OCI-LY3 (cell line): ENCODE data around the gene CAMK1D.

Experiments
- H2AFZ ChIP-seq: fragments of 200-600, 300-600 bp; shearing (Covaris generic); 2 replicates; pipeline ENCODE4 v1.6.0; 2014; ENCODE audit warnings: antibody characterized with exemption, low read depth, low read length
- H3K27ac ChIP-seq: fragments of 200-600, 300-600 bp; sonication (generic); 2 replicates; pipeline ENCODE4 v1.5.1; 2014; ENCODE audit warnings: mild to moderate bottlenecking, low read length, moderate library complexity, mixed read lengths
- H3K27me3 ChIP-seq: fragments of 200-600, 300-600 bp; sonication (generic); 2 replicates; pipeline ENCODE4 v1.6.1; 2014; ENCODE audit warnings: low read depth, low read length, mixed read lengths
- H3K36me3 ChIP-seq: fragments of 200-600, 300-600 bp; sonication (generic); replicated peaks from 2 replicates; pipeline ENCODE3; 2014; ENCODE audit warnings: low read depth, low read length, mixed read lengths
- H3K4me1 ChIP-seq: fragments of 300-600, 200-600 bp; sonication (generic); 2 replicates; pipeline ENCODE4 v1.6.1; 2014; ENCODE audit warnings: low read length, mixed read lengths
- H3K4me2 ChIP-seq: fragments of 200-600, 300-600 bp; sonication (generic); 2 replicates; pipeline ENCODE4 v1.6.1; 2014; ENCODE audit warnings: low read length, mixed read lengths
- H3K4me3 ChIP-seq: fragments of 300-600, 200-600 bp; sonication (generic); 2 replicates; pipeline ENCODE4 v1.5.1; 2014; ENCODE audit warnings: antibody characterized with exemption, mild to moderate bottlenecking, low read length, moderate library complexity
- H3K79me2 ChIP-seq: fragments of 300-600, 200-600 bp; shearing (Covaris generic); 2 replicates; pipeline ENCODE4 v1.6.1; 2014; ENCODE audit warnings: mild to moderate bottlenecking, low read length, mixed read lengths
- H3K9ac ChIP-seq: fragments of 300-600, 200-600 bp; shearing (Covaris generic); 2 replicates; pipeline ENCODE4 v1.6.0; 2014; ENCODE audit warnings: mild to moderate bottlenecking, low read length, moderate library complexity
- H3K9me3 ChIP-seq: fragments of 200-600, 300-600 bp; shearing (Covaris generic); 2 replicates; pipeline ENCODE4 v1.6.1; 2014; ENCODE audit warnings: low read length, mixed read lengths; ENCODE audit not compliant: insufficient read depth
- H4K20me1 ChIP-seq: fragments of 200-600, 300-600 bp; sonication (generic); 2 replicates; pipeline ENCODE4 v1.6.1; 2016; ENCODE audit warnings: low read length, mixed read lengths; ENCODE audit not compliant: insufficient read depth
- CTCF ChIP-seq: fragments of 200-600, 300-600 bp; sonication (generic); IDR thresholded peaks from 2 replicates; pipeline ENCODE4 v1.5.1; 2014; ENCODE audit warnings: antibody characterized with exemption, low read length, low read depth
- EZH2phosphoT487 ChIP-seq: fragments of 200-600 bp; shearing (Covaris generic); IDR thresholded peaks from 2 replicates; pipeline ENCODE4 v1.6.1; 2018; ENCODE audit warnings: antibody characterized with exemption, mixed run types, low read depth

CAMK1D gene

GRCh38 chr10:12880423-12880822 lies 531.1 kb downstream of the CAMK1D start:
- Histone ChIP-seq H2AFZ (no peak overlapping the region), H3K9me3 (no peaks in the 10 kb centered on the region), H3K4me3 (no peak overlapping the region), H3K4me2 (no peak overlapping the region), H3K4me1 (no peaks in the 10 kb centered on the region), H4K20me1 (no peaks in the 10 kb centered on the region), H3K36me3 (no peaks in the 10 kb centered on the region), H3K27me3 (0 out of 2 replicates have a peak, but pooled peaks cover 3% of the 10 kb centered on the region), H3K79me2 (no peaks in the 10 kb centered on the region), H3K27ac (no peak overlapping the region), H3K9ac (no peak overlapping the region)
- TF ChIP-seq EZH2phosphoT487 (no peak), CTCF (no peak)

GRCh38 chr10:12884851-12885250 lies 535.5 kb downstream of the CAMK1D start:
- Histone ChIP-seq H3K27ac (no peak overlapping the region), H4K20me1 (no peaks in the 10 kb centered on the region), H3K4me3 (no peak overlapping the region), H3K9ac (no peak overlapping the region), H3K79me2 (no peaks in the 10 kb centered on the region), H3K9me3 (no peaks in the 10 kb centered on the region), H3K27me3 (no peaks in the 10 kb centered on the region), H3K36me3 (no peaks in the 10 kb centered on the region), H3K4me1 (no peaks in the 10 kb centered on the region), H3K4me2 (no peak overlapping the region), H2AFZ (no peak overlapping the region)
- TF ChIP-seq EZH2phosphoT487 (no peak), CTCF (no peak)
